ENCODE data around the gene IPO13.

The IPO13 gene

DNA sequence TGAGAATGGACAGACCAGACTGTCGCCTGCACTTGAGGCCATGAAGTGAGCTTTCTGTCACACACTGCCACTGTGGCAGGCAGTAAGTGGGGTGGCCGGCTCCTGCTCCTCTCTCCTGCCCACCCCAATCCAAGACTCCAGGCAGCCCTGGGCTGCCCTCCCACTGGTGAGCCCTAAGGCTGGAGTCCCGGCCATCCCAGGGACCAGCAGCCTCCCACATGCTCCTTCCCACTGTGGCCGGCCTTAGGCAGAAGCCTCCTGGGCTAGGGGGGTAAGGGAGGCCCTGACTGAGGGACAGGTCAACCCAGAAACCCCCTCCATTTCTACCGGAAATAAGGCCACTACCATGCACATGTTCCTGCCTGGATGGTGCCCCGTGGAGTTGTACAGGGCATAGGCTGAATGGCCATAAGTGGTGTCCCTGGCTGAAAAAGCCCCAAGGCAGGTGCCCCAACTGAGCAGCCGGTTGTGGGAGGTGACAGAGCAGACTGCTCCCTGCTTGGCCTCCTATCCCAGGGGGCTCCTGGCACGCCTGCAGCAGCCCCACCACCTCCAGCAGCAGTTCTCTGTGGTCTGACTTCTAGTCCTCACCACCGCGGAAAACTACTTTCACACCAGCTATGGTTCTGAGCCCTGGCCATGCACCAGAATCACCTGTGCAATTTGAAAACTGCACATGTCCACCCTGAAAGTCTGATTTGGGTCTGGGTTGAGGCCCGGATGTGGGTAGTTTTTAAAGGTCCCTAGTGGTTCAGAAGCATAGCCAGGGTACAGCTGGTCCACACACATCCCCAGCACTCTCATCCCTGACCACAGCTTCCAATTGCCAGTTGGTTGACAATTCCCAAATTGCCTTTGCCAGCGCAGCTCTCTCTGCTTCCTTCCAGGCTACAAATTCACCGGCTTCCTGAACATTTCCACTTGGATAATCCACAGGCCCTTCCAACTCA lies 14.8 kb upstream of the IPO13 start:
- H3K9me3 ChIP-seq (ENCODE audit: control insufficient read depth in 1 of 2, low read length in 2 of 2): no peaks in the 10 kb centered on the region

GRCh38 chr1:43932786-43933385 lies 13.9 kb upstream of the IPO13 start:
- H3K36me3 ChIP-seq (ENCODE audit: control insufficient read depth in 1 of 2, insufficient read depth in 2 of 2, low read length in 2 of 2): peaks cover 3 to 7% of the 10 kb centered on the region in 2 donors
- H3K27ac ChIP-seq (ENCODE audit: low read length): no peak overlapping the region
- peak overlapping the region; percentile 42 to 59 for H3K4me3 ChIP-seq (ENCODE audit: low read depth in 1 of 2, low read length in 2 of 2)
- H3K9me3 ChIP-seq (ENCODE audit: control insufficient read depth in 1 of 2, low read length in 2 of 2): no peaks in the 10 kb centered on the region
- peaks cover 8% of the 10 kb centered on the region for H3K27me3 ChIP-seq (ENCODE audit: low read depth, low read length)
- H3K4me1 ChIP-seq (ENCODE audit: control insufficient read depth in 1 of 2, insufficient read depth in 2 of 2, low read length in 2 of 2): peaks cover 4 to 39% of the 10 kb centered on the region in 2 donors

More for the DNA sequence above, 14.8 kb upstream of the IPO13 start:
- H3K4me3 ChIP-seq (ENCODE audit: low read depth in 1 of 2, low read length in 2 of 2): no peak overlapping the region
- H3K4me1 ChIP-seq (ENCODE audit: control insufficient read depth in 1 of 2, insufficient read depth in 2 of 2, low read length in 2 of 2): peaks cover 4 to 39% of the 10 kb centered on the region in 2 donors
- no peak overlapping the region for H3K27ac ChIP-seq (ENCODE audit: low read length)
- H3K27me3 ChIP-seq (ENCODE audit: low read depth, low read length): peaks cover 8% of the 10 kb centered on the region
- H3K36me3 ChIP-seq (ENCODE audit: control insufficient read depth in 1 of 2, insufficient read depth in 2 of 2, low read length in 2 of 2): peaks cover 3 to 7% of the 10 kb centered on the region in 2 donors

GRCh38 chr1:43933386-43934100 lies 13.2 kb upstream of the IPO13 start, which contains the start of gene ARTN:
Gene ARTN (plus strand): TSS chr1:43933801. CDS start chr1:43935657, 1,856 bp downstream.
- Histone ChIP-seq H3K4me3 (ENCODE audit: low read depth in 1 of 2, low read length in 2 of 2) (peak within 1 kb of the TSS; percentile 42 to 59), H3K36me3 (ENCODE audit: control insufficient read depth in 1 of 2, insufficient read depth in 2 of 2, low read length in 2 of 2) (peaks cover 3 to 7% of the 10 kb centered on the region in 2 donors), H3K27ac (ENCODE audit: low read length) (no peak within 1 kb of the TSS), H3K27me3 (ENCODE audit: low read depth, low read length) (peaks cover 8% of the 10 kb centered on the region), H3K9me3 (ENCODE audit: control insufficient read depth in 1 of 2, low read length in 2 of 2) (no peaks in the 10 kb centered on the region), H3K4me1 (ENCODE audit: control insufficient read depth in 1 of 2, insufficient read depth in 2 of 2, low read length in 2 of 2) (peaks cover 4 to 39% of the 10 kb centered on the region in 2 donors)

GRCh38 chr1:43934101-43934985 lies 12.4 kb upstream of the IPO13 start:
- peak overlapping the region; percentile 23 to 59 for H3K4me3 ChIP-seq (ENCODE audit: low read depth in 1 of 2, low read length in 2 of 2)
- no peaks in the 10 kb centered on the region for H3K9me3 ChIP-seq (ENCODE audit: control insufficient read depth in 1 of 2, low read length in 2 of 2)
- peaks cover 8% of the 10 kb centered on the region for H3K27me3 ChIP-seq (ENCODE audit: low read depth, low read length)
- H3K4me1 ChIP-seq (ENCODE audit: control insufficient read depth in 1 of 2, insufficient read depth in 2 of 2, low read length in 2 of 2): peaks cover 4 to 39% of the 10 kb centered on the region in 2 donors
- H3K27ac ChIP-seq (ENCODE audit: low read length): no peak overlapping the region
- H3K36me3 ChIP-seq (ENCODE audit: control insufficient read depth in 1 of 2, insufficient read depth in 2 of 2, low read length in 2 of 2): peaks cover 3 to 7% of the 10 kb centered on the region in 2 donors

DNA sequence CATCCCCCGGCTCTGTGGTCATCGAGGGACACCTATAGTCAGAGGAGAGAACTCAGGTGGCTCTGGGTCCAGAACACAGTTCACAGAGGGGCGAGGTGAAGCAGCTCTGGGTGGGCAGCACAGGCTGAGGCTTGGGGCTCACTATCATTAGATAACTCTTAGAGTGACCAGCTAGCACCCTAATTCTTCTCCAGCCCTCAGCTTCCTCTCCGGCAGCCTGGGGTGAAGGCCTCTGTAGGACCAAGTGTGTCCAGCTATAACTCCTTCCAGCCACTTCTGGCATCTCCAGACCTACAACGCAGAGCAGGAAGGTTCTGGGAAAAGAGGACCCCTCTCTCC lies 11.8 kb upstream of the IPO13 start:
- Histone ChIP-seq H3K36me3 (ENCODE audit: control insufficient read depth in 1 of 2, insufficient read depth in 2 of 2, low read length in 2 of 2) (peaks cover 1 to 4% of the 10 kb centered on the region in 2 donors), H3K4me3 (ENCODE audit: low read depth in 1 of 2, low read length in 2 of 2) (no peak overlapping the region), H3K9me3 (ENCODE audit: control insufficient read depth in 1 of 2, low read length in 2 of 2) (no peaks in the 10 kb centered on the region), H3K27ac (ENCODE audit: low read length) (no peak overlapping the region), H3K27me3 (ENCODE audit: low read depth, low read length) (peaks cover 8% of the 10 kb centered on the region), H3K4me1 (ENCODE audit: control insufficient read depth in 1 of 2, insufficient read depth in 2 of 2, low read length in 2 of 2) (peaks cover 4 to 39% of the 10 kb centered on the region in 2 donors)

- H3K36me3 ChIP-seq (ENCODE audit: control insufficient read depth in 1 of 2, insufficient read depth in 2 of 2, low read length in 2 of 2): no peaks in the 10 kb centered on the region
- no peaks in the 10 kb centered on the region for H3K9me3 ChIP-seq (ENCODE audit: control insufficient read depth in 1 of 2, low read length in 2 of 2)
- H3K4me3 ChIP-seq (ENCODE audit: low read depth in 1 of 2, low read length in 2 of 2): peak overlapping the region in 1 of 2 donors; percentile 58
- no peak overlapping the region for H3K27ac ChIP-seq (ENCODE audit: low read length)
- H3K27me3 ChIP-seq (ENCODE audit: low read depth, low read length): peaks cover 8% of the 10 kb centered on the region
- H3K4me1 ChIP-seq (ENCODE audit: control insufficient read depth in 1 of 2, insufficient read depth in 2 of 2, low read length in 2 of 2): peaks cover 4 to 39% of the 10 kb centered on the region in 2 donors
Measured at GRCh38 chr1:43935711-43936427, 10.9 kb upstream of the IPO13 start.

DNA sequence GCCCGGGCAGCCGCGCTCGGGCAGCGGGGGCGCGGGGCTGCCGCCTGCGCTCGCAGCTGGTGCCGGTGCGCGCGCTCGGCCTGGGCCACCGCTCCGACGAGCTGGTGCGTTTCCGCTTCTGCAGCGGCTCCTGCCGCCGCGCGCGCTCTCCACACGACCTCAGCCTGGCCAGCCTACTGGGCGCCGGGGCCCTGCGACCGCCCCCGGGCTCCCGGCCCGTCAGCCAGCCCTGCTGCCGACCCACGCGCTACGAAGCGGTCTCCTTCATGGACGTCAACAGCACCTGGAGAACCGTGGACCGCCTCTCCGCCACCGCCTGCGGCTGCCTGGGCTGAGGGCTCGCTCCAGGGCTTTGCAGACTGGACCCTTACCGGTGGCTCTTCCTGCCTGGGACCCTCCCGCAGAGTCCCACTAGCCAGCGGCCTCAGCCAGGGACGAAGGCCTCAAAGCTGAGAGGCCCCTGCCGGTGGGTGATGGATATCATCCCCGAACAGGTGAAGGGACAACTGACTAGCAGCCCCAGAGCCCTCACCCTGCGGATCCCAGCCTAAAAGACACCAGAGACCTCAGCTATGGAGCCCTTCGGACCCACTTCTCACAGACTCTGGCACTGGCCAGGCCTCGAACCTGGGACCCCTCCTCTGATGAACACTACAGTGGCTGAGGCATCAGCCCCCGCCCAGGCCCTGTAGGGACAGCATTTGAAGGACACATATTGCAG lies 10.2 kb upstream of the IPO13 start:
- Histone ChIP-seq H3K9me3 (ENCODE audit: control insufficient read depth in 1 of 2, low read length in 2 of 2) (no peaks in the 10 kb centered on the region), H3K4me3 (ENCODE audit: low read depth in 1 of 2, low read length in 2 of 2) (peak overlapping the region; percentile 11 to 58), H3K4me1 (ENCODE audit: control insufficient read depth in 1 of 2, insufficient read depth in 2 of 2, low read length in 2 of 2) (peaks cover 4 to 39% of the 10 kb centered on the region in 2 donors), H3K27ac (ENCODE audit: low read length) (no peak overlapping the region), H3K27me3 (ENCODE audit: low read depth, low read length) (peaks cover 8% of the 10 kb centered on the region), H3K36me3 (ENCODE audit: control insufficient read depth in 1 of 2, insufficient read depth in 2 of 2, low read length in 2 of 2) (no peaks in the 10 kb centered on the region)

GRCh38 chr1:43937179-43937865 lies 9.4 kb upstream of the IPO13 start:
- Histone ChIP-seq H3K4me3 (ENCODE audit: low read depth in 1 of 2, low read length in 2 of 2) (no peak overlapping the region), H3K27me3 (ENCODE audit: low read depth, low read length) (peaks cover 8% of the 10 kb centered on the region), H3K27ac (ENCODE audit: low read length) (no peak overlapping the region), H3K4me1 (ENCODE audit: control insufficient read depth in 1 of 2, insufficient read depth in 2 of 2, low read length in 2 of 2) (peaks cover 4 to 39% of the 10 kb centered on the region in 2 donors), H3K9me3 (ENCODE audit: control insufficient read depth in 1 of 2, low read length in 2 of 2) (no peaks in the 10 kb centered on the region), H3K36me3 (ENCODE audit: control insufficient read depth in 1 of 2, insufficient read depth in 2 of 2, low read length in 2 of 2) (no peaks in the 10 kb centered on the region)

DNA sequence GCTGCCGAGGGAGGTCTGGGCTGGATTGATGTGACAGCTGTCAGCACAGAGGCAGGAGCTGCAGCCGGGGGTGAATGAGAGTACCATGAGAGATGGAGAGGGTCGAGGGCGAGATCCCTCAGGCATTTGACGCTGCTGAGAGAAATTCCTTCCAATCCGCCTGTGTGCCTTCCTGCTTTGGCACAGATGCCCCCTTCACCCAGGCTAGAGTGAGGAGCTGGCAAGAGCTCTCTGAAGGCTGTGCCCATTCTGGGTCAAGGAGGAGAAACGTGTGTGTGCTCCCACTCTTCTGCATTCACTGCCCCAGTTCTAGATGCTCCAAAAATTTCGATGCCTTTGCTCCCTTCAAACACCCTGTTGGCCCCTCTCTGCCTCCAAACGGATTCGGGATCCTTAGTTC lies 8.4 kb upstream of the IPO13 start:
- Histone ChIP-seq H3K4me1 (ENCODE audit: control insufficient read depth in 1 of 2, insufficient read depth in 2 of 2, low read length in 2 of 2) (peaks cover 4 to 33% of the 10 kb centered on the region in 2 donors), H3K27me3 (ENCODE audit: low read depth, low read length) (peaks cover 2% of the 10 kb centered on the region), H3K4me3 (ENCODE audit: low read depth in 1 of 2, low read length in 2 of 2) (no peak overlapping the region), H3K27ac (ENCODE audit: low read length) (no peak overlapping the region), H3K36me3 (ENCODE audit: control insufficient read depth in 1 of 2, insufficient read depth in 2 of 2, low read length in 2 of 2) (peaks cover 0 to 4% of the 10 kb centered on the region in 2 donors), H3K9me3 (ENCODE audit: control insufficient read depth in 1 of 2, low read length in 2 of 2) (no peaks in the 10 kb centered on the region)
